CD8-positive, alpha-beta memory T cell (primary cell): ENCODE measurements around the gene LAMB2. TPM values are rescaled to one million over a fixed set of nuclear protein-coding genes. Genes with fewer than 3 reads are reported as not detected.
A peak's percentile ranks its signal among the peaks of the same experiment; 100 is the strongest.

ENCODE experiments used
- CTCF ChIA-PET: fragments of 350-600 bp; sonication (Branson Sonifier 250); formaldehyde crosslinking; loops from one replicate; lab custom pipeline; 2021; ENCODE audit warnings: antibody characterized with exemption; lab: Charles Lee
- POLR2A ChIA-PET: fragments of 350-600 bp; sonication (Branson Sonifier 250); formaldehyde crosslinking; loops from one replicate; lab custom pipeline; 2021; ENCODE audit warnings: antibody characterized with exemption; lab: Charles Lee
- DNase-seq, 5 donors: peaks; one replicate each; pipeline versions ENCODE4 v3.0.0 to v3.0.0-alpha.2; 2020 to 2022; ENCODE audit warnings: mixed read lengths in 1 of 5
- H3K27ac ChIP-seq: one replicate; pipeline ENCODE4 v1.7.0; 2013; ENCODE audit warnings: low read depth, mild to moderate bottlenecking, low read length, moderate library complexity
- H3K27me3 ChIP-seq: 2 replicates; pipeline ENCODE4 v1.7.0; 2013; ENCODE audit warnings: low read length, mild to moderate bottlenecking; ENCODE audit not compliant: insufficient read depth, poor library complexity, severe bottlenecking
- H3K36me3 ChIP-seq: 2 replicates; pipeline ENCODE4 v1.7.0; 2013; ENCODE audit warnings: mild to moderate bottlenecking, low read length, moderate library complexity; ENCODE audit not compliant: insufficient read depth
- H3K4me1 ChIP-seq: 2 replicates; pipeline ENCODE4 v1.7.0; 2013; ENCODE audit warnings: mild to moderate bottlenecking, low read length, moderate library complexity; ENCODE audit not compliant: insufficient read depth
- H3K4me3 ChIP-seq: 2 replicates; pipeline ENCODE4 v1.7.0; 2013; ENCODE audit warnings: mild to moderate bottlenecking, low read length
- H3K9me3 ChIP-seq: 2 replicates; pipeline ENCODE4 v1.7.0; 2013; ENCODE audit warnings: mild to moderate bottlenecking, low read length
- H3K27ac Mint-ChIP-seq, 8 donors: one replicate each; pipeline ENCODE4 v1.8.0; 2020 to 2021; ENCODE audit warnings: mixed read lengths in 8 of 8, mild to moderate bottlenecking in 6 of 8, inconsistent platforms in 3 of 8, moderate library complexity in 3 of 8
- H3K27me3 Mint-ChIP-seq, 2 donors: one replicate each; pipeline ENCODE4 v1.8.0; 2020 to 2021; ENCODE audit warnings: mixed read lengths in 2 of 2, mild to moderate bottlenecking in 1 of 2, moderate library complexity in 1 of 2
- H3K36me3 Mint-ChIP-seq, 3 donors: one replicate each; pipeline ENCODE4 v1.8.0; 2020 to 2021; ENCODE audit warnings: mixed read lengths in 3 of 3, inconsistent platforms in 1 of 3, mild to moderate bottlenecking in 1 of 3
- H3K4me1 Mint-ChIP-seq, 3 donors: one replicate each; pipeline ENCODE4 v1.8.0; 2020 to 2021; ENCODE audit warnings: mixed read lengths in 3 of 3, inconsistent platforms in 1 of 3, mild to moderate bottlenecking in 1 of 3
- H3K4me3 Mint-ChIP-seq, 7 donors: one replicate each; pipeline ENCODE4 v1.8.0; 2020 to 2021; ENCODE audit warnings: mixed read lengths in 7 of 7, mild to moderate bottlenecking in 6 of 7, moderate library complexity in 4 of 7, inconsistent platforms in 2 of 7
- H3K9me3 Mint-ChIP-seq, 5 donors: one replicate each; pipeline ENCODE4 v1.8.0; 2020 to 2022; ENCODE audit warnings: mixed read lengths in 5 of 5, mild to moderate bottlenecking in 3 of 5, moderate library complexity in 2 of 5, inconsistent platforms in 1 of 5
- polyA plus RNA-seq: library from polyadenylated mRNA; unstranded; fragments of 300-500 nt; fragmentation: Illumina TruSeq; gene quantifications from one replicate; pipeline ENCODE4 v1.2.3, GENCODE V29; 2021
- total RNA-seq, 2 experiments: library from RNA; stranded (reverse); gene quantifications; one replicate each; pipeline ENCODE4 v1.2.3, GENCODE V29; 2021

The LAMB2 gene
- total and polyA plus RNA-seq, 3 experiments from 2014 or later, result 0.58 to 0.77 TPM; not detected in 1

GRCh38 chr3:49119439-49119838 is 13.4 kb downstream of the LAMB2 start:
- H3K4me3 Mint-ChIP-seq, result peak overlapping the region; percentile 85 to 91 (median 88)
- DNase-seq, result no peak
- peaks cover 0 to 44% (median 6%) of the 10 kb centered on the region in 3 donors for H3K36me3 Mint-ChIP-seq
- peak overlapping the region in 7 of 8 donors; percentile 88 to 97 (median 91) for H3K27ac Mint-ChIP-seq
- ChIA-PET CTCF (interaction anchor here (5.4 kb wide), 1 partner anchor 26 kb away, joined by 30 read pairs; the partner anchor contains the start of gene QRICH1), POLR2A (interaction anchor here (1.9 to 2.7 kb wide), 2 partner anchors 26 to 112 kb away, joined by 11 to 45 read pairs; partner anchors contain the start of genes QRICH1 and WDR6)
- Histone ChIP-seq H3K27ac (peak overlapping the region; percentile 92), H3K27me3 (no peaks in the 10 kb centered on the region), H3K36me3 (peaks cover 37% of the 10 kb centered on the region), H3K9me3 (no peaks in the 10 kb centered on the region), H3K4me3 (peak overlapping the region; percentile 85), H3K4me1 (peaks cover 21% of the 10 kb centered on the region)
- H3K9me3 Mint-ChIP-seq, result no peaks in the 10 kb centered on the region
- peaks cover 13 to 41% (median 17%) of the 10 kb centered on the region in 3 donors for H3K4me1 Mint-ChIP-seq
- H3K27me3 Mint-ChIP-seq, result peaks cover 0 to under 1% of the 10 kb centered on the region in 2 donors

GRCh38 chr3:49119036-49119435 is 13.8 kb downstream of the LAMB2 start:
- POLR2A ChIA-PET, result interaction anchor here (1.0 kb wide), 1 partner anchor 97 kb away, joined by 3 read pairs; the partner anchor contains the start of gene NDUFAF3
- H3K4me3 Mint-ChIP-seq, result peak overlapping the region in 6 of 7 donors; percentile 20 to 91 (median 85)
- CTCF ChIA-PET, result interaction anchor here (5.4 kb wide), 1 partner anchor 25 kb away, joined by 30 read pairs; the partner anchor contains the start of gene QRICH1
- peaks cover 13 to 41% (median 17%) of the 10 kb centered on the region in 3 donors for H3K4me1 Mint-ChIP-seq
- Histone ChIP-seq H3K4me3 (peak overlapping the region; percentile 85), H3K9me3 (no peaks in the 10 kb centered on the region), H3K4me1 (peaks cover 21% of the 10 kb centered on the region), H3K27ac (no peak overlapping the region), H3K27me3 (no peaks in the 10 kb centered on the region), H3K36me3 (peaks cover 41% of the 10 kb centered on the region)
- DNase-seq, result no peak
- H3K9me3 Mint-ChIP-seq, result no peaks in the 10 kb centered on the region
- H3K27ac Mint-ChIP-seq, result peak overlapping the region in 3 of 8 donors; percentile 47 to 88 (median 57)
- H3K36me3 Mint-ChIP-seq, result peaks cover 0 to 48% (median 6%) of the 10 kb centered on the region in 3 donors
- peaks cover 0 to 2% of the 10 kb centered on the region in 2 donors for H3K27me3 Mint-ChIP-seq

GRCh38 chr3:49112262-49112661 is 20.6 kb downstream of the LAMB2 start:
- CTCF ChIA-PET, result no interaction called here
- POLR2A ChIA-PET, result no interaction called here
- no peak overlapping the region for H3K27ac ChIP-seq

GRCh38 chr3:49111347-49111746 is 21.5 kb downstream of the LAMB2 start:
- Histone ChIP-seq H3K4me3 (no peak overlapping the region), H3K36me3 (peaks cover 61% of the 10 kb centered on the region), H3K27me3 (no peaks in the 10 kb centered on the region), H3K9me3 (no peaks in the 10 kb centered on the region), H3K27ac (no peak overlapping the region), H3K4me1 (no peaks in the 10 kb centered on the region)
- H3K27ac Mint-ChIP-seq, result peak overlapping the region in 2 of 8 donors; percentile 24 to 58
- peaks cover 0 to 4% (median 2%) of the 10 kb centered on the region in 3 donors for H3K4me1 Mint-ChIP-seq
- no peak for DNase-seq
- peaks cover 0 to 2% of the 10 kb centered on the region in 2 donors for H3K27me3 Mint-ChIP-seq
- no peak overlapping the region for H3K4me3 Mint-ChIP-seq
- CTCF ChIA-PET, result interaction anchor here (0.6 to 1.0 kb wide), 2 partner anchors 9 to 16 kb away, joined by 3 read pairs; partner anchors contain the start of gene USP19
- no peaks in the 10 kb centered on the region for H3K9me3 Mint-ChIP-seq
- peaks cover 4 to 74% (median 17%) of the 10 kb centered on the region in 3 donors for H3K36me3 Mint-ChIP-seq
- POLR2A ChIA-PET, result no interaction called here

More at GRCh38 chr3:49112262-49112661, 20.6 kb downstream of the LAMB2 start:
- Mint-ChIP-seq H3K36me3 (peaks cover 4 to 81% (median 19%) of the 10 kb centered on the region in 3 donors), H3K27me3 (peaks cover 0 to 2% of the 10 kb centered on the region in 2 donors), H3K27ac (peak overlapping the region in 1 of 8 donors; percentile 87), H3K9me3 (no peaks in the 10 kb centered on the region), H3K4me1 (peaks cover 0 to 6% (median 2%) of the 10 kb centered on the region in 3 donors), H3K4me3 (no peak overlapping the region)
- Histone ChIP-seq H3K4me1 (no peaks in the 10 kb centered on the region), H3K27me3 (no peaks in the 10 kb centered on the region), H3K4me3 (no peak overlapping the region), H3K36me3 (peaks cover 70% of the 10 kb centered on the region), H3K9me3 (no peaks in the 10 kb centered on the region)
- no peak for DNase-seq

- Histone ChIP-seq H3K4me3 (no peak overlapping the region), H3K36me3 (peaks cover 56% of the 10 kb centered on the region), H3K27ac (no peak overlapping the region), H3K9me3 (no peaks in the 10 kb centered on the region), H3K27me3 (no peaks in the 10 kb centered on the region), H3K4me1 (peaks cover 2% of the 10 kb centered on the region)
- no peak for DNase-seq
- Mint-ChIP-seq H3K27ac (no peak overlapping the region), H3K4me3 (no peak overlapping the region), H3K36me3 (peaks cover 4 to 69% (median 13%) of the 10 kb centered on the region in 3 donors), H3K9me3 (no peaks in the 10 kb centered on the region), H3K27me3 (peaks cover 0 to 2% of the 10 kb centered on the region in 2 donors), H3K4me1 (peaks cover 2 to 3% (median 2%) of the 10 kb centered on the region in 3 donors)
- ChIA-PET CTCF (interaction anchor here (0.6 to 1.0 kb wide), 2 partner anchors 10 to 15 kb away, joined by 3 read pairs; partner anchors contain the start of gene USP19), POLR2A (no interaction called here)
Observed at GRCh38 chr3:49110780-49111179, 22.1 kb downstream of the LAMB2 start.

GRCh38 chr3:49108346-49108745 is 24.5 kb downstream of the LAMB2 start:
- H3K36me3 Mint-ChIP-seq, result peaks cover 4 to 60% (median 8%) of the 10 kb centered on the region in 3 donors
- H3K36me3 ChIP-seq, result peaks cover 33% of the 10 kb centered on the region
- H3K4me1 ChIP-seq, result peaks cover 19% of the 10 kb centered on the region
- ChIA-PET POLR2A (interaction anchor here (1.6 kb wide), 1 partner anchor 14 kb away, joined by 7 read pairs; the partner anchor contains the start of gene QRICH1), CTCF (no interaction called here)
- no peak overlapping the region for H3K4me3 Mint-ChIP-seq
- no peaks in the 10 kb centered on the region for H3K9me3 ChIP-seq
- H3K27ac ChIP-seq, result no peak overlapping the region
- H3K27me3 Mint-ChIP-seq, result no peaks in the 10 kb centered on the region
- H3K9me3 Mint-ChIP-seq, result no peaks in the 10 kb centered on the region
- no peaks in the 10 kb centered on the region for H3K27me3 ChIP-seq
- peaks cover 22 to 26% (median 23%) of the 10 kb centered on the region in 3 donors for H3K4me1 Mint-ChIP-seq
- no peak for DNase-seq
- no peak overlapping the region for H3K4me3 ChIP-seq
- no peak overlapping the region for H3K27ac Mint-ChIP-seq

- Mint-ChIP-seq H3K27me3 (no peaks in the 10 kb centered on the region), H3K4me1 (peaks cover 24 to 32% (median 30%) of the 10 kb centered on the region in 3 donors), H3K9me3 (no peaks in the 10 kb centered on the region), H3K4me3 (peak within 1 kb of the TSS; percentile 97 to 99 (median 98)), H3K27ac (peak within 1 kb of the TSS; percentile 95 to 99 (median 98)), H3K36me3 (peaks cover 6 to 62% (median 11%) of the 10 kb centered on the region in 3 donors)
- peaks cover 22% of the 10 kb centered on the region for H3K4me1 ChIP-seq
- H3K4me3 ChIP-seq, result peak within 1 kb of the TSS; percentile 97
- ChIA-PET CTCF (interaction anchor here (1.2 to 2.3 kb wide), 4 partner anchors 10 to 83 kb away, joined by 3 to 14 read pairs (median 6); partner anchors contain the start of genes IMPDH2, NDUFAF3 and QRICH1), POLR2A (interaction anchor here (1.0 to 4.7 kb wide), 4 partner anchors 9 to 97 kb away, joined by 4 to 41 read pairs (median 5); partner anchors contain the start of genes QRICH1, USP19 and WDR6)
- H3K27ac ChIP-seq, result peak within 1 kb of the TSS; percentile 84
- peaks cover 33% of the 10 kb centered on the region for H3K36me3 ChIP-seq
- DNase-seq, result peak; percentile 83 to 93 (median 88)
- H3K27me3 ChIP-seq, result no peaks in the 10 kb centered on the region
- no peaks in the 10 kb centered on the region for H3K9me3 ChIP-seq
Observed at GRCh38 chr3:49104427-49105291, 28.2 kb downstream of the LAMB2 start, which contains the start of gene QARS1. Gene QARS1 (minus strand): TSS chr3:49104757. CDS start chr3:49104733, 24 bp downstream.
